Vagina (tissue), 2 donors: ENCODE results near the gene ALX1. TPM values are rescaled to one million over a fixed set of nuclear protein-coding genes. Genes with fewer than 3 reads are reported as not detected.

ENCODE experiments used
- DNase-seq, 2 donors: peaks; one replicate each; pipeline ENCODE4 v3.0.0-alpha.2; 2017; ENCODE audit errors: extremely low spot score in 2 of 2
- H3K27ac ChIP-seq: fragments of 200-600 bp; sonication (generic); one replicate; pipeline ENCODE4 v1.5.1; 2019
- H3K27me3 ChIP-seq: fragments of 200-600 bp; sonication (generic); one replicate; pipeline ENCODE4 v1.5.1; 2019
- H3K36me3 ChIP-seq, 2 donors: fragments of 200-600 bp; sonication (generic); one replicate each; pipeline ENCODE4 v1.5.1; 2017 to 2019
- H3K4me1 ChIP-seq: fragments of 200-600 bp; sonication (generic); one replicate; pipeline ENCODE4 v1.5.1; 2019
- H3K4me3 ChIP-seq, 2 donors: fragments of 200-600 bp; sonication (generic); 1 replicate in 1 of 2; 2 replicates in 1 of 2; pipeline ENCODE4 v1.5.1; 2016 to 2019
- H3K9me3 ChIP-seq: fragments of 200-600 bp; sonication (generic); one replicate; pipeline ENCODE4 v1.5.1; 2019
- CTCF ChIP-seq, 3 experiments: fragments of 450-650 bp in 2 of 3; fragments of 200-600 bp in 1 of 3; sonication (generic) in 1 of 3; IDR thresholded peaks; one replicate each; pipeline ENCODE4 v1.5.1; 2017 to 2019; ENCODE audit warnings: antibody characterized with exemption in 3 of 3, mild to moderate bottlenecking in 2 of 3, moderate library complexity in 2 of 3
- POLR2A ChIP-seq, 2 donors: fragments of 450-650 bp; IDR thresholded peaks; one replicate each; pipeline ENCODE4 v1.6.1; 2017; ENCODE audit warnings: antibody characterized with exemption in 2 of 2, mild to moderate bottlenecking in 2 of 2, moderate library complexity in 2 of 2
- POLR2AphosphoS5 ChIP-seq, 2 donors: sonication (generic); formaldehyde crosslinking; IDR thresholded peaks; one replicate each; pipeline ENCODE4 v1.9.0; 2017; ENCODE audit warnings: antibody characterized with exemption in 2 of 2, mild to moderate bottlenecking in 2 of 2, low read depth in 1 of 2; ENCODE audit not compliant: insufficient read depth in 1 of 2
- intact Hi-C: fragments of 100-400 bp; cut with DNase I; formaldehyde crosslinking; loops from one replicate; pipeline ENCODE4 v1.15.1; 2023
- total RNA-seq: library from RNA; depleted of rRNA; stranded (reverse); fragments of >200 nt; gene quantifications from one replicate; pipeline ENCODE4 v1.2.3, GENCODE V29; 2016

Gene ALX1
- total RNA-seq, 1 donor from 2014 or later, result 2.0 TPM

GRCh38 chr12:85348779-85349178, 68.8 kb downstream of the ALX1 start:
- H3K27ac ChIP-seq, result no peak overlapping the region
- TF ChIP-seq POLR2A (IDR thresholded peaks at IDR 0.05) (no peak), CTCF (IDR thresholded peaks at IDR 0.05) (no peak), POLR2AphosphoS5 (IDR thresholded peaks at IDR 0.05; ENCODE audit: insufficient read depth in 1 of 2, low read depth in 1 of 2) (no peak)
- intact Hi-C loops, result no loop called here
- H3K36me3 ChIP-seq, result no peaks in the 10 kb centered on the region
- H3K27me3 ChIP-seq, result no peaks in the 10 kb centered on the region
- no peaks in the 10 kb centered on the region for H3K9me3 ChIP-seq
- no peak for DNase-seq
- H3K4me1 ChIP-seq, result no peaks in the 10 kb centered on the region
- no peak overlapping the region for H3K4me3 ChIP-seq

DNA sequence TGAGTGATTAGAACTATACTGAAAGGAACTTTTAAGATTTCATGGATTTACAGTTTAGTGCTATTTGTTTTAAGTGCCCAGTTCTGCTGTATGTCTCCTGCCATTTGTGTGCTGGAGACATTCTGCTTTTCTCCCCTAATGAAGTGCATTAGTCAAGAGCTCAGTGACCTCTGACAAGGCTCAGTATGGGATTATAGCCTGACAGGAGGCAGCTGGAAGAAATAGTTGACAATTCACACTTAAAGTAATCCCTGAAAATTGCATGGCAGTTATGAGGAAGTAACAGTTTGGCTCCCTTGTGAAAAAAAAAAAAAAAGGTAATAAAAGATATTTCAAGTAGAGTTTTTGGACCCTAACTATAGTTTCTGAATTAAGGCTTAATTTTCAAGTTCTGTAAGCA, 70.3 kb downstream of the ALX1 start:
- no peak overlapping the region for H3K4me3 ChIP-seq
- H3K36me3 ChIP-seq, result no peaks in the 10 kb centered on the region
- intact Hi-C loops, result no loop called here
- no peak for DNase-seq
- no peak for TF ChIP-seq POLR2A (IDR thresholded peaks at IDR 0.05)
- H3K9me3 ChIP-seq, result no peaks in the 10 kb centered on the region
- no peak overlapping the region for H3K27ac ChIP-seq
- H3K4me1 ChIP-seq, result no peaks in the 10 kb centered on the region
- H3K27me3 ChIP-seq, result no peaks in the 10 kb centered on the region

Other genes starting within 250 kb of the ALX1 start
- not detected for gene TSPAN19, start 243.9 kb upstream of the ALX1 start, total RNA-seq
- gene LRRIQ1, start 243.9 kb upstream of the ALX1 start, total RNA-seq, result 0.25 TPM